HG03439 (cell line): Measurements from ENCODE around the gene PCDHGA8.
"Not testable (repeated sequence)": the region's sequence is repeated elsewhere in the genome, so short reads cannot be mapped to it uniquely, and the experiment has no call there.

Source experiments
- ATAC-seq: cut with Tn5 transposase; IDR thresholded peaks from one replicate; pipeline ENCODE4 v1.9.1; 2021; ENCODE audit warnings: mild to moderate bottlenecking, moderate library complexity; ENCODE audit not compliant: unreplicated experiment

Gene PCDHGA8

GRCh38 chr5:141392429-141393198 lies at the start of gene PCDHGA8:
Gene PCDHGA8 (plus strand): TSS chr5:141392633. CDS start chr5:141392814, 181 bp downstream.
- ATAC-seq = no peak

- ATAC-seq = no peak
Measured at GRCh38 chr5:141342773-141343172, 49.7 kb upstream of the PCDHGA8 start.

- no peak for ATAC-seq
Measured at GRCh38 chr5:141343242-141343952, 49.0 kb upstream of the PCDHGA8 start, which contains the start of gene PCDHGA3. Gene PCDHGA3 (plus strand): TSS chr5:141343829. CDS start chr5:141344034, 205 bp downstream.

- no peak for ATAC-seq
Measured at GRCh38 chr5:141343953-141344463, 48.4 kb upstream of the PCDHGA8 start.

- no peak for ATAC-seq
Measured at GRCh38 chr5:141345327-141345726, 47.1 kb upstream of the PCDHGA8 start.

DNA sequence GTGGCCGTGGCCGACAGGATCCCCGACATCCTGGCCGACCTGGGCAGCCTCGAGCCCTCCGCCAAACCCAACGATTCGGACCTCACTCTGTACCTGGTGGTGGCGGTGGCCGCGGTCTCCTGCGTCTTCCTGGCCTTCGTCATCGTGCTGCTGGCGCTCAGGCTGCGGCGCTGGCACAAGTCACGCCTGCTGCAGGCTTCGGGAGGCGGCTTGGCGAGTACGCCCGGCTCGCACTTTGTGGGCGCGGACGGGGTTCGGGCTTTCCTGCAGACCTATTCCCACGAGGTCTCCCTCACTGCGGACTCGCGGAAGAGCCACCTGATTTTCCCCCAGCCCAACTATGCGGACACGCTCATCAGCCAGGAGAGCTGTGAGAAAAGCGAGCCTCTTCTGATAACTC lies 46.4 kb upstream of the PCDHGA8 start:
- not testable (repeated sequence) for ATAC-seq

DNA sequence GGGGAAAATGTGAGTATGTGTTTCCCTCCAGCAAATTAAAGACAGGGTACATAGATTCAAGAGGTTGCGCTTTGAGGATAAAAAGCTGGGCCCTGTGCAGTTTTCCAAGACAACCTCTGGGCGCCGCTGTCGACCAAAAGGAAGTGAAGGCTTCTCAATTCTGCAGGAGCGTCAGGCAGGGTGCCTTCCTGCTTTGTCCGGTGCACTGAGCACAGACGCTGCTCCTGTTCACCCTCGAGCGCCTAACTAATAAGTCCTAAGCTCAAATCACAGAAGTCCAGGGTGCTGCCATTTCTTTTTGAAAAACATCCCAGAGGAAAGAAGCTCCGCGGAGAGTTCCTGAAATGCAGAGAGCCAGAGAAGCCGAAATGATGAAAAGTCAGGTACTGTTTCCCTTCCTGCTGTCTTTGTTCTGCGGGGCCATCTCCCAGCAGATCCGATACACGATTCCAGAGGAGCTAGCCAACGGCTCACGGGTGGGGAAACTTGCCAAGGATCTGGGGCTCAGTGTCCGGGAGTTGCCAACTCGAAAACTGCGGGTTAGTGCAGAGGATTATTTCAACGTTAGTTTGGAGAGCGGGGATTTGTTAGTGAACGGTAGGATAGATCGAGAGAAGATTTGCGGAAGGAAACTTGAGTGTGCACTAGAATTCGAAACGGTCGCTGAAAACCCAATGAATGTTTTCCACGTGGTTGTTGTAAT lies 42.4 kb upstream of the PCDHGA8 start, which contains the start of gene PCDHGB1:
Gene PCDHGB1 (plus strand): TSS at position 183 of the 703 bp plus-strand sequence. CDS start 162 bp downstream, at position 345.
- no peak for ATAC-seq

DNA sequence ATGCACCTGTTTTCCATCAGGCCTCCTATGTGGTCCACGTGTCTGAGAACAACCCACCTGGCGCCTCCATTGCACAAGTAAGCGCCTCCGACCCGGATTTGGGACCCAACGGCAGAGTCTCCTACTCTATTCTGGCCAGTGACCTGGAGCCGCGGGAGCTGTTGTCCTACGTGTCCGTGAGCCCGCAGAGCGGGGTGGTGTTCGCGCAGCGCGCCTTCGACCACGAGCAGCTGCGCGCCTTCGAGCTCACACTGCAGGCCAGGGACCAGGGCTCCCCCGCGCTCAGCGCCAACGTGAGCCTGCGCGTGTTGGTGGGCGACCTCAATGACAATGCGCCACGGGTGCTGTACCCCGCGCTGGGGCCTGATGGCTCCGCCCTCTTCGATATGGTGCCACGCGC lies 40.8 kb upstream of the PCDHGA8 start:
- no peak for ATAC-seq

- ATAC-seq = no peak
Measured at GRCh38 chr5:141354900-141355469, 37.4 kb upstream of the PCDHGA8 start, which contains the start of gene PCDHGA4. Gene PCDHGA4 (plus strand): TSS chr5:141355021. CDS start chr5:141355108, 87 bp downstream.

DNA sequence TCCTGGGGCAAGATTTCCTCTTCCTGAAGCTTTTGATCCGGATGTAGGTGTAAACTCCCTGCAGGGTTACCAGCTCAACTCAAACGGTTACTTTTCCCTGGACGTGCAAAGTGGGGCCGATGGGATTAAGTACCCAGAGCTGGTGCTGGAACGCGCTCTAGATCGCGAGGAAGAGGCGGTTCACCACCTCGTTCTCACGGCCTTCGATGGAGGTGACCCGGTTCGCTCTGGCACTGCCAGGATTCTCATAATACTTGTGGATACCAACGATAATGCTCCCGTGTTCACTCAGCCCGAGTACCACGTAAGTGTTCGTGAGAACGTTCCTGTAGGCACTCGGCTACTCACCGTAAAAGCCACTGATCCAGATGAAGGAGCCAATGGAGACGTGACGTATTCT lies 36.8 kb upstream of the PCDHGA8 start:
- ATAC-seq = no peak

GRCh38 chr5:141356133-141356532 lies 36.3 kb upstream of the PCDHGA8 start:
- ATAC-seq = no peak

DNA sequence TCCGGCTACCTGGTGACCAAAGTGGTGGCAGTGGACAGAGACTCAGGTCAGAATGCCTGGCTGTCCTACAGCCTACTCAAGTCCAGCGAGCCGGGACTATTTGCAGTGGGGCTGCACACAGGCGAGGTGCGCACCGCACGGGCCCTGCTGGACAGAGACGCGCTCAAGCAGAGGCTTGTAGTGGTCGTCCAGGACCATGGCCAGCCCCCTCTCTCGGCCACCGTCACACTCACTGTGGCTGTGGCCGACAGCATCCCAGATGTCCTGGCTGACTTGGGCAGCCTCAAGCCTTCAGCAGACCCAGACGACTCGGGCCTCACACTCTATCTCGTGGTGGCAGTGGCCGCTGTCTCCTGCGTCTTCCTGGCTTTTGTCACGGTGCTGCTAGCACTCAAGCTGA lies 35.5 kb upstream of the PCDHGA8 start:
- ATAC-seq = no peak

GRCh38 chr5:141359790-141360426 lies 32.5 kb upstream of the PCDHGA8 start, which contains the start of gene PCDHGB2:
Gene PCDHGB2 (plus strand): TSS chr5:141359994. CDS start chr5:141360136, 142 bp downstream.
- no peak for ATAC-seq

GRCh38 chr5:141360685-141361084 lies 31.7 kb upstream of the PCDHGA8 start:
- ATAC-seq = no peak

DNA sequence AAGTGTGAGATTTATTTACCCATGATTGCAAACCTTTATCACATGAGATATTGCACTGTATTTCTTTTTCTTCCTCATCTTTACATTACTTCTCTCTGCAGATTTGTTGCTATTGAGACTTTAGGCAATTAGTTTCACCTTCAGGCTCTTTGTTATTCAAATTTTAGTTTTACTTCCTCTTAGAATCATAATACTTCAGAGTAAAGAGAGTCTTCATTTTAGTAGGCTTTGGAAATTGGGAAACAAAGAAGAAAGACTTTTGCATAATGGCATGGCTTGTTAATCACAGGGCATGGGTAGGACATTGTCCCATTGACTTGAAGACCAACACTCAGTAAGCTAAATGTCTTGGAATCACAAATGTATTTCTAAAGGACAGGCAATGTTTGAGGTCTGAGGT lies 29.7 kb upstream of the PCDHGA8 start:
- ATAC-seq = no peak

DNA sequence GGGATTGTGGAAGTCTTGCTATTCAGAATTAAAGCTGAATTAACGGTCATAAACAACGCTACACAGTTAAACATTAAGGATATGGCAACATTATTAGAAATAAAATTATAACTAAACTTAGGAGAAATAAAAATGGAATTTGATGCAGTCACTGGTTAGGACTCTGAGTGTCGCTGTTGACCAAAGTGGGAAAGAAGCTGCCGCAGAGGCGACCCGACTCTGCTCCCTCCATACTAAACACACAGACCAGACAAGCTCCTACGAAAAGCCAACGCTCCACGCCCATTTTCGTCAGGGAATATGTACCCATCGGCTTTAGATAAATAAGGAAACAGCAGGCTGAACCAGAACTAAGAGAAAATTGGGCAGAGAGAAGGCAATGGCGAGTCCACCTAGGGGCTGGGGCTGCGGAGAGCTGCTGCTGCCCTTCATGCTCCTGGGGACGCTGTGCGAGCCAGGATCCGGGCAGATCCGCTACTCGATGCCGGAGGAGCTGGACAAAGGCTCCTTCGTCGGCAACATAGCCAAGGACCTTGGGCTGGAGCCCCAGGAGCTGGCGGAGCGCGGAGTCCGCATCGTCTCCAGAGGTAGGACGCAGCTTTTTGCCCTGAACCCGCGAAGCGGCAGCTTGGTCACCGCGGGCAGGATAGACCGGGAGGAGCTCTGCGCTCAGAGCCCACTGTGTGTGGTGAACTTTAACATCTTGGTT lies 28.3 kb upstream of the PCDHGA8 start, which contains the start of gene PCDHGA5:
Gene PCDHGA5 (plus strand): TSS at position 211 of the 709 bp plus-strand sequence. CDS start 169 bp downstream, at position 380.
- ATAC-seq = no peak

DNA sequence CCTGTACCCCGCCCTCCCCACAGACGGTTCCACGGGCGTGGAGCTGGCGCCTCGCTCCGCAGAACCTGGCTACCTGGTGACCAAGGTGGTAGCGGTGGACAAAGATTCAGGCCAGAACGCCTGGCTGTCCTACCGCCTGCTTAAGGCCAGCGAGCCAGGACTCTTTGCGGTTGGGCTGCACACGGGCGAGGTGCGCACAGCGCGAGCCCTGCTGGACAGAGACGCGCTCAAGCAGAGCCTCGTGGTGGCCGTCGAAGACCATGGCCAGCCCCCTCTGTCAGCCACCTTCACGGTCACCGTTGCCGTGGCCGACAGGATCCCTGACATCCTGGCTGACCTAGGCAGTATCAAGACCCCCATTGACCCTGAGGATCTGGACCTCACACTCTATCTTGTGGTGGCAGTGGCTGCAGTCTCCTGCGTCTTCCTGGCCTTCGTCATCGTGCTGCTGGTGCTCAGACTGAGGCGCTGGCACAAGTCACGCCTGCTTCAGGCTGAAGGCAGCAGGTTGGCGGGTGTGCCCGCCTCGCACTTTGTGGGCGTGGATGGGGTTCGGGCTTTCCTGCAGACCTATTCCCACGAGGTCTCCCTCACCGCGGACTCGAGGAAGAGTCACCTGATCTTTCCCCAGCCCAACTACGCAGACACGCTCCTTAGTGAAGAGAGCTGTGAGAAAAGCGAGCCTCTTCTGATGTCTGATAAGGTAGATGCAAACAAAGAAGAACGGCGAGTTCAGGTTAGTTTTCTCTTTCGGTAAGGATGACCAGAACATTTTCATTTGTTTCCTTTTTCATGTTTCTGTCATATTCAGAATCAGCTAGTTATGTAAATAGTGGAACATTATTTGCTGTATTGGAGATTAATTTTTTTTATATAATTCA lies 26.2 kb upstream of the PCDHGA8 start:
- no peak for ATAC-seq
